Measurements from ENCODE around the gene MANBA.
"Not testable (repeated sequence)": the region's sequence is repeated elsewhere in the genome, so short reads cannot be mapped to it uniquely, and the experiment has no call there.

The MANBA gene

DNA sequence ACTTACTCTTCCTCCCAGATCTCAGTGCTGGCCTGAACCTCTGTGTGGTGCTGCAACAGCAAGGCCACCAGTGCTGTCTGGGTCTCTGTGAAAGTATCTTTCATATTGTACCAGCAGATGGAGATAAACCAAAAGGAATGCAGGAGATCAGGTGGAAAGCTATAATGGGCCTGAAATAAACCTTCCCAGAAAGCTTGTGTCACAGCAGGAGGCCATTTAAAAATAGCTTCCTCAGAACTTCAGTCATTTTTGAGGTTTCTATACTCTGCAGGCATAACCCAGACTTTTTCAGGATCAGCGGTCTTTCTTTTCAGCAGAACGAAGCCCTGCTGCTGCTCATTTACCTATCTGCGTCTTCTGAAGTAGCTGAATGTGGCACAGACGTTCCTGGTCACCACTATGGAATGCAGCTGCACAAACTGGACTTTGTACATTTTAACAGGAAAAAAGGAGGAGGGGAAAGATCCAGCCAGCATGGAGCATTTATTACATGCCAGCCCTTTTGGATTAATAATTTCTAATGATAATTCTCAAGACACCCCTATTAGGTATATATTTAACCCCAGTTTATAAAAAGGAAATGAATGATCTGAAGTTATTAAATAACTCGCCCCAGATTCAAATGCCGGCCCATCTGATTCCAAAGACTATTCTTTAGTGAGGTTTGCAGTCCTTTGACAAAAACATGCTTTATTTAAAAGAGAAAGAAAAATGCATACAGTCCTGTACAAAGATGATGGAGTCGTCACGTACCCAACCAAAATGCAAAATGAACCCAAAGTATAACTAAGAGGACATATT lies 139.9 kb downstream of the MANBA start:
- no peak for DNase-seq (ENCODE audit: low read depth in 2 of 2)

DNA sequence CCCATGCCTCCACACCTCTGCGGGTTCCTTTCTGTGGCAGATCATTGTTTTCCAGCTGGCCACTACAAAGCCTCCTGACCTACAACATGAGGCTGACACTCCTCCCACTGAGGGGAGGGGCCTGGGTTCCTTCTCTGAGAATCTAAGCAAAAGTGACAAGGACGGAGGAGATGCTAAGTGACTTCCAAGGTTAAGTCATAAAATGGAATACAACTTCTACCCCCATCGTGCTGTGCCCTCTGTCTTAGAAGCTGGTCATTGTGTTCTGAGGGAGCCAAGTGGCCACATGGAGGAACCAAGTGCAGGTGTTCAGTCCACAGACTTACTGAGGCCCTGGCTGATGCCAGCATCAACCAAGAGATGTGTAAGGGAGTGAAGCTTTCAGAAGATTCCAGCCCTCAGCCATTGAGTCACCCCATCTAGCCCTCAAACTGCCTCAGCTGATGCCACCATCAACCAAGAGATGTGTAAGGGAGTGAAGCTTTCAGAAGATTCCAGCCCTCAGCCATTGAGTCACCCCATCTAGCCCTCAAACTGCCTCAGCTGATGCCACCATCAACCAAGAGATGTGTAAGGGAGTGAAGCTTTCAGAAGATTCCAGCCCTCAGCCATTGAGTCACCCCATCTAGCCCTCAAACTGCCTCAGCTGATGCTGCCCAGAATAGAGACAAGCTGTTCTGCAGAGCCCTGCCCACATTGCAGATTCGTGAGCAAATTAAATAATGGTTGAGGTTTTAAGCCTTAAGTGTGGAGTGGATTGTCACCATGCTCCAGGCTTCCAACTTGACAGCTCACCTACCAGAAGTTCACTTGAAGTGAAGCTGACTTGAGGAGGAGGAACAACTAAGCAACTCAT lies 140.8 kb downstream of the MANBA start:
- DNase-seq (ENCODE audit: low read depth in 2 of 2) = not testable (repeated sequence)

DNA sequence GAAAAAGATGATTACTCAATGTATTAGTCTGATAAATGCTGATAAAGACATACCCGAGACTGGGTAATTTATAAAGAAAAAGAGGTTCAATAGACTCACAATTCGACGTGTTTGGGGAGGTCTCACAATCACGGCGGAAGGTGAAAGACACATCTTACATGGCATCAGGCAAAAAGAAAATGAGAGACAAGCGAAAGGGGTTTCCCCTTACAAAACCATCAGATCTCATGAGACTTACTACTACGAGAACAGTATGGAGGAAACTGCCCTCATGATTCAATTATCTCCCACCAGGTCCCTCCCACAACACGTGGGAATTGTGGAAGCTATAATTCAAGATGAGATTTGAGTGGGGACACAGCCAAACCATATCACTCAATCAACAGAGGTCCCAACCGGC lies 141.7 kb downstream of the MANBA start:
- not testable (repeated sequence) for DNase-seq (ENCODE audit: low read depth in 2 of 2)

DNA sequence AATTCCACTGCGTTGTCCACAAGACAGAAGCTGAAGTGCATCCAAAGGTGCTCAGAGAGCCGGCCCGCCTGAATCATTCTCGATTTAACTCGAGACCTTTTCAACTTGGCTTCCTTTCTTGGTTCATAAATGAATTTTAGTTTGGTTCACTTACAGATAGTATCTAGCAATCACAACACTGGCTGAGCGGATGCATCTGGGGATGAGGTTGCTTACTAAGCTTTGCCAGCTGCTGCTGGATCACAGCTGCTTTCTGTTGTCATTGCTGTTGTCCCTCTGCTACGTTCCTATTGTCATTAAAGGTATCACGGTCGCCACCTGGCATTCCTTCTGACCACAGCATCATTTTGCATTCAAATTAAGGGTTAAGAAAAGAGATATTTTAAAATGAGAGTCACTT lies 144.1 kb downstream of the MANBA start:
- DNase-seq (ENCODE audit: low read depth in 2 of 2) = no peak

DNA sequence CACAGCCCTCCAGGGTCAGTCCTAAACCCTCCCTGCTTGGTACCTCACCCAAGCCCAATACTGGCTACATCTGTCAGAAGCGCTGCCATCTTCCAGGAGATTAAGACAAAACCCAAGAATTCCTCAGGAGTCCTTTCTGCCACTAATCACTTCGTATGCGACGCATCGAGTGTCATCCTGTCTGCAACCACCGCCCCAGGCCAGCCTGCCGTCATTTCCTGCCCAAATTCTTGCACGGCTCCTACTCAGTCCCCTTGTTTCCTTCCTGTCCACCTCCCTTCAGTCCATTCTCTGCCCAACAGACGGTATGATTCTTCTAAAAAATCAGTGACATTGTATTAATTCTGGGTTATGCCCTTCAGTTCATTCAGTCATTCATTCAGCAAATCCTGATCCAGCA lies 146.0 kb downstream of the MANBA start:
- DNase-seq (ENCODE audit: low read depth in 2 of 2) = no peak

DNA sequence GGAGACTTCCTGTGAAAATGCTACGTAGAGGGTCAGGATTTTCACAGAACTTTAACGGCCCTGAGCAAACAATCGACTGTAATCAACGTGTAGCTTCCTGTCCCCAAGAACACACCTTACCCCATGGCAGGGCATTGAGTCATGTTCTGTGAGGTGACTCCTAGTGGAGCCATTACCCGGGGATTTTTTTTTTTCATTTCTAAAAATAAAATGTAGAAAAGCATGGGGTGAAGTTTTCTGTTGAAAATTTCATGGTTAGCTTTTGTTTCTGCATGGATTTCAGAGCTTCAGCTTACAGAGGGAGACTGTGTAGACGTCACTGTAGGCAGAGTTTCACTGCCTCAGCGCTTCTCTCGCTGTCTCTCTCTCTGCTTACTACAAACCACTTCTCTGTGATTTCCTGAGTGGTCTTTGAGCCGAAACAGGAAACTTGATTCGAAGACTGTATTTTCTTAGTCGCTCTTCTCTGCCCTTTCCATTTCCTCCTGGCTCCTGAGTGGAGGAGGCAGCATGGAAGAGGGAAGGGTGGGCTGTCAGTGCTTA lies 147.9 kb downstream of the MANBA start:
- DNase-seq (ENCODE audit: low read depth in 2 of 2) = no peak

DNA sequence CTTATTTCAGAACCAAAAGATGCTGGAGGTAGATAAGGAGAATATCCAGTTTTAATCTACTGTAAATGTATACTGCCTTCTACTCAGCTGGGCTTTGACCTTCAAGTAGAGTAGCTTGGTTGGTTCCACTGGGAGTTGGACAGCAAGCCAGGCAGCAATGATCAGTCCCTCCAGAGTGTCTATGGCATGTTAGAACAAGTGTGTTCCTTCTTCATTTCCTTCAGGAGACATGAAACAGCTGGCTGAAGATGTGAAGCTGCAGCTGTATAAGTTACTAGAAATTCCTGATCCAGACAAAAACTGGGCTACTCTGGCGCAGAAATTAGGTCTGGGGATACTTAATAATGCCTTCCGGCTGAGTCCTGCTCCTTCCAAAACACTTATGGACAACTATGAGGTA lies 148.6 kb downstream of the MANBA start:
- no peak for DNase-seq (ENCODE audit: low read depth in 2 of 2)

DNA sequence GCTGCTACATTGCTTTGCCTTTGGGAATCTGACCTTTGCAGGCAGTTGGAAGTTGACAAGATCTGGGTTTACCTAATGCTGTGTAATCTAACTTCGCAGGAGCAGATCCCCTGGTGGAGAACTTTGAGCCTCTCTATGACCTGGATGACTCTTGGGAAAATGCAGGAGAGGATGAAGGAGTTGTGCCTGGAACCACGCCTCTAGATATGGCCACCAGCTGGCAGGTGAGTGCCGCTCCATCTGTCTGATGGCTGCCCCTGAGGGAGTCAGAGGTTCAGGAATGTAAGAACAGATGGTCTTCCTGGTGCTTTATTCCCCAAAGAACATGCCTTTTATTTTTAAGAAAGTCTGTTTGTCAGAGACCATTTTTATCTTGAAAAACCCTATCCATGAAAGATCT lies 150.3 kb downstream of the MANBA start:
- DNase-seq (ENCODE audit: low read depth in 2 of 2) = no peak

DNA sequence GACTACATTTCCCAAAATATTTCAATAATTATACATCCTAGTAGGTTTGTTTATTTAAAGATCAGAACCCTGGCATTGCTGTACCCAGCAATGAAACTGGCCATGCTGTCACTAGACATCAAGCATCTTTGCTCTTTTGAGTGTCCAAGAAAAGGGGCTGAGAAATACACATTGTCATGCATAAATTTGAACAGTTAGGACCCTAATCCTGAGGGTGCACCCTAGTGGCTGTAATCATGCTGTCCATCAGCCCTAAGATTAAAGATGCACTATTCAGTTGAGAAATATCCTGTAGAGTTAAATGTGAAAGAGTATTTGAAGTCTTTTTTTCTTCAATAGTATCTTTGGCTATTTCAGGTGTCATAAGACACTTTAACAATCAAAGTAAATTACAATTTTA lies 150.8 kb downstream of the MANBA start:
- no peak for DNase-seq (ENCODE audit: low read depth in 2 of 2)

DNA sequence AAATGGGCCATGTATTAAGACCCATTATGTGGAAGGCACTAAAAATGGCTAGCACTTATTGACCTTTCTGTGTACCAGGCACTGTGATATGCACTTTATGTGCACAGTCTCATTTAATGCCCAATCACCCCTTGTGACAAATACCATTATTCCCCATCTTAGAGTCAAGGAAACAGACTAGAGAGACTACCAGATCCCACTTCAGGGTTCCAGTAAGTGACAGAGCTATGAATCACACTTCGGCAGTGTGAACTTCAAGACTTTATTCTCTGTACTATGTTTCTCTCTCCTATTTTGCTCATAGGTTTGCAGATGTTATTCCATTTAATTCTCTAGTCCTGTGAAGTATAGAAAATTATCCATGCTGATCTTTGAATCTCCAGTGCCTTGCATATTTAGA lies 152.6 kb downstream of the MANBA start:
- DNase-seq (ENCODE audit: low read depth in 2 of 2) = no peak

DNA sequence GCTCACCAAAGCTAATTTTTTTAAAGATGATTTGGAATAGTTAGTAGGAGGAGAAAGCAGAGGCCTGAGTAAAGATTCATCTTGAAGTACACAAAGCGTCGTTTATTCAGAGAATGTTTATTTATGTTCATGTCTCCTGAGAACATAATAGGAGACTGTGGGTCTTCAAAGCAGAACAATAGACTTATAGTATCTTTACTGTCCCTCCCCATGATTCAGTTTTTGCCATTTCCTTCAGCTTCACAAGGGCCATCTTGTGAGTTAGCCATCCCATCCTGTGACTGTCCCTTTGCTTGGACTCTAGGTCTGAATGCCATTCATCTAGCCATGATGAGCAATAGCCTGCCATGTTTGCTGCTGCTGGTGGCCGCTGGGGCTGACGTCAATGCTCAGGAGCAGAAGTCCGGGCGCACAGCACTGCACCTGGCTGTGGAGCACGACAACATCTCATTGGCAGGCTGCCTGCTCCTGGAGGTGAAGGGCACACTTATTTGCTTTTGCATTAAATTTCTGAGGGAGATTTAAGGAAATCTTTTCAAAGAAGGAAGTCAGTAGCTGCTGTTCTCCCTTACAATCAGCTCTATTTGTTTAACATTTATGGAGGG lies 153.8 kb downstream of the MANBA start:
- no peak for DNase-seq (ENCODE audit: low read depth in 2 of 2)

DNA sequence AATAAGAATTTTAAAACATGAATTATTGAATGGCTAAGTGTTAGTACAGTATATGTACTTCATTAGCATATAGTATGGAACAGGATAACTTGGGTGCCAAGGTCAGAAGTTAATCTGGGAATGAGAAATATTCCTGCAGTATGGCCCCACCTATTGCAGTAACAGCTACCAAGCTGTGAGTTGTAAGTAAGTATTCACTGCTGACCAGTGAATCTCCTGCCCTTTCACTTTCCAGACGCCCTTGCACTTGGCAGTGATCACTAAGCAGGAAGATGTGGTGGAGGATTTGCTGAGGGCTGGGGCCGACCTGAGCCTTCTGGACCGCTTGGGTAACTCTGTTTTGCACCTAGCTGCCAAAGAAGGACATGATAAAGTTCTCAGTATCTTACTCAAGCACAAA lies 154.5 kb downstream of the MANBA start:
- DNase-seq (ENCODE audit: low read depth in 2 of 2) = no peak

DNA sequence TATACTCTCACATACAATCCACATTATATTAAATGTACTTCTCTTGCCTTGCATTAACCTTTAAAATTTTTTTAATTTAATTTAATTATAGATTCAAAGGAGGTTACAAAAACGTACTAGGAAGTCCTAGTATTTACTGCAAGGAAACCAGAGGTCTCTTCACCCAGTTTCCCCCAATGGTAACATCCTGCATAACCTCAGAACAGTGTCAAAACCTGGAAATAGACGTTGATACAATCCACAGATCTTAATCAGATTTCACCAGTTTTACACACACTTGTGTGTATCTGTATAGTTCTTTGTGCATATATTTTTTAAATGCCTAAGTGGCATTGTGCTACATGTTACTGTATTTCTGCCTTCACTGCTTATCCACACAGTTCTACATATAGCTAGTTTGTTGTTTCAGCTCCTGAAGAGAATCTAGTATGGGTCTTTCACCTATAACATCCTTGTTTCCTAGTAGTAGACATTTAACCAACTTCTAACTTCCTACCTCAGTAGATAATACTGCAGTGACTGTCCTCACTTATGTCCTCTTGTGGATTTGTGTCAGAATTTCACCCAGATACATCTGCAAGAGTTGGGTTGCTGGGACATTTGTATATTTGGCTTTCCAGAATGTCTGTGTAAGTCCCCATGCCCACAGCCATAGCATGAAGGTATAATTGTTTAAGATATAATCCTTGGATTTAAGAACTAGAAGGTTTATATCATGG lies 156.4 kb downstream of the MANBA start:
- no peak for DNase-seq (ENCODE audit: low read depth in 2 of 2)

DNA sequence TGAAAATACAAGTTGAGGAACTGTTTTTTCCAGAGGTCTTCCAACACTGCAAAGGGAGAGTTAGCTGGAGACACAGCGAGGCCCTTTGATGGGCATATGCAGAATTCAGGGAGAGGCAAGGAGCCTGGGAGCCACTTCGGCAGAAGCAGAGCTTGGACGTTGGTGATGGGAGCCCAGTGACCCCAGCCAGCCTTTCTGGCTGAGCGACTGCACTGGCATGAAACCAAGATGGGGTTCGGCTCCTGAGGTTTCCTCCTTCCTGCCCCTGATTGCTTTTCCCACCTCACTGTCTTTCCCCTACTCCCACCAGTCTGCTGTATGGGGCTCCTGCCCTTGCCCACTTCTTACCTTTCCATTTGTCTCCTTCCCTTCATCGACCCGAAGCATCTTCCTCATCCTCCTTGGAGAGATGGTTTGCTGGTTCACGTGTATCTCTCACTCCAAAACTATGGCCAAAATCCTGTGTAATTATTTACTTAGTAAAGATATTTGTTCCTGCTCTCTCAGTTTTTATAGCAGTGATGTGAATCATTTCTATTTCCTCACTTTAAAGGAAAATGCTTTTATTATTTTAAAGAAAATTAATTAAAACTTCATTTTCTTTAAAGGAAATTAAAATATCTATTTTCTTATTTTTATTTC lies 159.1 kb downstream of the MANBA start:
- no peak for DNase-seq (ENCODE audit: low read depth in 2 of 2)

DNA sequence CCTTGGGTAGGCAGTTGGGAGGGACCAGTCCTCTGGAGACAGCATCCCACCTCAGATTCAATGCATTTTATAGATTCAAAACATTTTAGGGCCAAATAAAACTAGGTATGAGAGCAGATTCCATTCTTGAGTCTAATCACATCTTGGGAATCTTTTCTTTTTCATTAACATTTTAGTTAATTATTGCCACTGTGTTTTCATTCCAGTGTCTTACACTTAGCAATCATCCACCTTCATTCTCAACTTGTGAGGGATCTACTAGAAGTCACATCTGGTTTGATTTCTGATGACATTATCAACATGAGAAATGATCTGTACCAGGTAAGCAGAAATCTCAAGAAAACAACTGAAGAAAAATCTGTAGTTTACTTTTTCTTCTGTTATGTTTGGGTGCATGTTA lies 160.1 kb downstream of the MANBA start:
- no peak for DNase-seq (ENCODE audit: low read depth in 2 of 2)

DNA sequence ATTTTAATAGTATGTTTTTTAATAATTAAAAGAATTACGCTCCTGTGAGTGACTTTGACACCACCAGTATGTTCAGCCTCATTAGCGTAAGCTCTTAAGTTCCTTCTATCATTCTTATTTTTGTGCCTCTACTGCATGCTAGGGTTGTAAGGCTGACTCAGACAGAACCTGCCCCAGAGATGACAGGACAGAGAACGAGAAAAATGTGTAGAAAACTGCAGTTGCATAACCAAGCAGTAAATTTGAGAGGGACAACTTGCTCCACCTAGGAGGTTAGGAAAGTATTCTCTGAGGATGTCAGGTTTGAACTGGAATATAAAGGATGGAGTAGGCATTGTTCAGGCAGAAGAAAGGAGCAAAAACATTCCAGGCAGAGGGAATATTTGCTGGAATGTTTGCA lies 160.9 kb downstream of the MANBA start:
- DNase-seq (ENCODE audit: low read depth in 2 of 2) = no peak

DNA sequence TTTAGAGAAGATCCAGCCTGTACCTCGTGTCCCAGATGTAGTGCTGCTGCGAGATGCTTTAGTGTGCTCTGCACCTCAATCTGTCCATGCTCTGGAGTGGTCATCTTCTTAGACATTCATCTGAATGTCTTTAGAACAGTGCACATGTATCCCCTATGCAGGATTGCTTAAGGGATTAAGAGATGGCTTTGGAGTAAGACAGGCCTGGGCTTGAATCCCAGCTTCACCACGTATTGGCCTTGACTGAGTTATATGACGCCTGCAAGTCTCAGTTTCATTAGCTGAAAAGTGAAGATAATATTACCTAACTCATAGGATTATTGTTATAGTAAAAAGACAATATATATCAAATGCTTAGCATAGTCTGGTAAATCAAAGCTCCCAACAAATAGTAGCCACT lies 161.3 kb downstream of the MANBA start:
- DNase-seq (ENCODE audit: low read depth in 2 of 2) = no peak

DNA sequence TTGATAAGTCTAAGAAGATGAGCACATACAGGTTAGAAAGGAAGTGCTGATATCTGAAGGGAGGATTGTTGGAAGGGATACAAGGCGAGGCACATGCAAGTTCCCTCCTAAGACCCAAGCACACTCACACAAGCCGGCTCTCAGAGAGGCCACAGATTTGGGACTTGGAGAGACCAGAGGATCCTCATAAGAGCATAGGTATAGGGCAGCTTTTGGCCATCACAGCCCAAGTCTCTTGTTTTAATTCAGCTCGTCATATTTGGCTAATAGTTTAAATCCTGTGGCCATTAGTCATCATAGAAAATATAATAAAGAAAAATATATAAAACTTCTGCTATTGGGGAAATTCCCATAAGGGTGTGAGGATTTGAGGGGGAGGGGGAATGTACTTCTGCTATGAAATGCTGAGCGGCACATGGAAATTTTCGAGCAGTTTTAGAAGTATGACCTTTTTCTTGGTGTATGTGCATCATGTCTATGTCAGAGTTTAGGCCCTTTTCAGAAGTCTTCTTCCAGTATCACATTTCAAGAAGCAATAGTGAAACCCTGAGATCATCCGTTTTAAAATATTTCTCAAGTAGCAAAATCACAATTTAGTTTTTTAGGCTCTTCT lies 161.9 kb downstream of the MANBA start:
- DNase-seq (ENCODE audit: low read depth in 2 of 2) = no peak

DNA sequence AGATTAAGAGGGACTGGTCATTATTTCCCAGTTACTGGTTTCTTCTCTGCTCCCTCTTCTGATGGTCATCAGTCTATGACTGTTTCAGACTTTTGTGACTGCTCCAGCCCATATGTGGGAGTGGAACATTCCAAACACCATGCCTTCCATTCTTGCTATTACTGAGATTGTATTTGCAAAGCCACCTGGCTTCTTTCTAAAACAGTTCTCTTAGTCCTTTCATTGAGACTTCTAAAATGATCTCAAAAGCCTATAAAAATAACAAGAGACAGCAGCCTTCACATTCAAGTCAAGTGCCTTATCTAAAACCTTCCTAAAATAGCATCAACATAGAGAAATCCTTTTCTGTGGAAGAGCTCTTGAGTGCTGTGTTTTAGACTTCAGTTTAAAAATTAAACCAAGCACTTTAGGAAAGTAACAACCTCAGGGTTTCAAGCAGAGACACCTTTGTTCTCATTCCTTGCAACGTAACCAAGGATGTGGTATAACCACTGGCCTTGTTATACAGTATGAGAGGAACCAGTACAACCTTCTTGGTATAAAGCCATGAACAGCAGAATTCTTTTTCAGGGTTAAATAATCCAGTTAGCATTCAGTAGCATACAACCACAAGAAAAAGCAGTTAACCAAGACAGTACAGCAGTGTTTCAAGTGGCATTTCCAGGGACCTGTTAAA lies 162.5 kb downstream of the MANBA start:
- no peak for DNase-seq (ENCODE audit: low read depth in 2 of 2)

DNA sequence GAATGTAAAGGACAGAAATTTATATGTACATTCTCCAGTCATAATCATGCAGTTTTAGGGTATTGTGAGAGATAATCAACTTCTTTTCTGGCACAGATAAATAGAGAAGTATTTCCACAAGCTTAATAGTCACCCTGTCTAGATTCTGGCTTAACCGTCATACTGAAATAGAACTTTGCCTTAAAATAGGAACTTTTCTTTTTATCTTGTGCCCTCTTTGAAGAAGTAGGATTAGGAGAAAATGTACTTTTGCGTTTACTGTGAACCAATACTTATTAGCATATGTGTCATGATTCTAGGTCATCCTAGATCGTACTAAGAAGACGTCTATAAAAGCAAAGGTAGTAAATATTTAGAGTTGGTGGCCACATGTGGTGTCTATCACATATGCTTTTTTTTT lies 164.2 kb downstream of the MANBA start:
- DNase-seq (ENCODE audit: low read depth in 2 of 2) = no peak

Data from activated CD8-positive, alpha-beta memory T cell treated with anti-CD3 and anti-CD28 coated beads for 4 hours (primary cell).